ENCODE results near the gene RBMS3. TPM values are rescaled to one million over a fixed set of nuclear protein-coding genes. Genes with fewer than 3 reads are reported as not detected.

Gene RBMS3
- total RNA-seq, 1 experiment from 2014 or later, result 7.4 TPM

GRCh38 chr3:29940759-29941323, 660.0 kb downstream of the RBMS3 start:
- Mint-ChIP-seq H3K27ac (ENCODE audit: unreplicated experiment) (no peak overlapping the region), H3K36me3 (ENCODE audit: insufficient read depth, unreplicated experiment) (peaks cover 8% of the 10 kb centered on the region), H3K9me3 (ENCODE audit: unreplicated experiment) (no peaks in the 10 kb centered on the region), H3K27me3 (ENCODE audit: insufficient read depth, unreplicated experiment) (peaks cover 4% of the 10 kb centered on the region), H3K4me1 (ENCODE audit: low read depth, unreplicated experiment) (peaks cover 22% of the 10 kb centered on the region), H3K4me3 (ENCODE audit: unreplicated experiment) (no peak overlapping the region)
- Histone ChIP-seq H3K4me3 (ENCODE audit: low read depth, low read length) (no peak overlapping the region), H3K27me3 (replicated peaks; ENCODE audit: control insufficient read depth, insufficient read depth, low read length) (no peaks in the 10 kb centered on the region), H3K9me3 (no peaks in the 10 kb centered on the region), H3K36me3 (ENCODE audit: control insufficient read depth, insufficient read depth, low read length) (no peaks in the 10 kb centered on the region), H3K4me1 (peaks cover 3% of the 10 kb centered on the region; the same call in 1 of the 2 replicates)
- CTCF ChIA-PET, result no interaction called here
- BruUV-seq (replicated peaks), result no TSS peak
- TF ChIP-seq CTCF (IDR thresholded peaks at IDR 0.05; ENCODE audit: insufficient read depth in 1 of 2, low read depth in 1 of 2, low read length in 1 of 2, severe bottlenecking in 1 of 2, unreplicated experiment in 1 of 2), result no peak
- intact Hi-C loops (cut with micrococcal nuclease; ENCODE audit: unreplicated experiment), result no loop called here
- POLR2A ChIA-PET, result no interaction called here
- peak in 1 of 2 experiments; percentile 6 for DNase-seq

DNA sequence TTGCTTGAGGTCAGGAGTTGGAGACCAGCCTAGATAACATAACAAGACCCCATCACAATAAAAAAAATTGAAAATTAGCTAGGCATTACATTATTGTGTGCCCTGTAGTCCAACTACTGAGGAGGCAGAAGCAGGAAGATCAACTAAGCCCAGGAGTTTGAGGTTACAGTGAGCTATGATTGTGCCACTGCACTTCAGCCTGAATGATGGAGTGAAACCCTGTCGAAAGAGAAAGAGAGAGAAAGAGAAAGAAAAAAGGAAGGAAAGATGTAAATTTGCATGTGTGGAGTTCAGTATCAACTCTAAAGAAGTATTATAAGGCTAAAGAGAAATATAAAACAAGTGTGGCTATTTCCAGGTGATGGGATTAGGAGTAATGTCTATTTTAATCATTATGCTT, 661.4 kb downstream of the RBMS3 start:
- no peaks in the 10 kb centered on the region for H3K9me3 Mint-ChIP-seq (ENCODE audit: unreplicated experiment)
- intact Hi-C loops (cut with micrococcal nuclease; ENCODE audit: unreplicated experiment), result no loop called here
- Histone ChIP-seq H3K27me3 (replicated peaks; ENCODE audit: control insufficient read depth, insufficient read depth, low read length) (no peaks in the 10 kb centered on the region), H3K9me3 (no peaks in the 10 kb centered on the region), H3K36me3 (ENCODE audit: control insufficient read depth, insufficient read depth, low read length) (no peaks in the 10 kb centered on the region), H3K4me3 (ENCODE audit: low read depth, low read length) (no peak overlapping the region), H3K4me1 (peaks cover 3% of the 10 kb centered on the region; the same call in 1 of the 2 replicates)
- no peak for TF ChIP-seq CTCF (IDR thresholded peaks at IDR 0.05; ENCODE audit: insufficient read depth in 1 of 2, low read depth in 1 of 2, low read length in 1 of 2, severe bottlenecking in 1 of 2, unreplicated experiment in 1 of 2)
- H3K4me1 Mint-ChIP-seq (ENCODE audit: low read depth, unreplicated experiment), result peaks cover 22% of the 10 kb centered on the region
- no peak overlapping the region for H3K4me3 Mint-ChIP-seq (ENCODE audit: unreplicated experiment)
- DNase-seq, result no peak
- CTCF ChIA-PET, result no interaction called here
- H3K36me3 Mint-ChIP-seq (ENCODE audit: insufficient read depth, unreplicated experiment), result peaks cover 8% of the 10 kb centered on the region
- POLR2A ChIA-PET, result no interaction called here
- no peak overlapping the region for H3K27ac Mint-ChIP-seq (ENCODE audit: unreplicated experiment)
- peaks cover 6% of the 10 kb centered on the region for H3K27me3 Mint-ChIP-seq (ENCODE audit: insufficient read depth, unreplicated experiment)
- no TSS peak for BruUV-seq (replicated peaks)

DNA sequence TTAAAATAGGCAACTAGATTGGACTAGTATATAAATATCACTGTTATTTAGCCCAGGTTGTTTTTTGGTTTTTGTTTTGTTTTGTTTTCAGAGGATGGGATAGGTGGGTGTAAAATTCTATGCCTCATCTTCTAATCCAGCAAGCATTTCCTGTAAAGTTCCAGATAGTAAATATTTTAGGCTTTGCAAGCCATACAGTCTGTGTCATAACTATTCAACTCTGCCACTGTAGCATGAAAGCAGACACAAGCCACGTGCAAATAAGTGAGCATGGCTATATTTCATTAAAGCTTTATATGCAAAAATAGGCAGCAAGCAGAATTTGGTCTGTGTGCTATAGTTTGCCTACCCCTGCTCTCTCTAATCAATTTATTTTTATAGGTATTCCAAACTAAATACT, 668.3 kb downstream of the RBMS3 start:
- Mint-ChIP-seq H3K36me3 (ENCODE audit: insufficient read depth, unreplicated experiment) (no peaks in the 10 kb centered on the region), H3K27me3 (ENCODE audit: insufficient read depth, unreplicated experiment) (peaks cover 5% of the 10 kb centered on the region), H3K4me3 (ENCODE audit: unreplicated experiment) (no peak overlapping the region), H3K27ac (ENCODE audit: unreplicated experiment) (no peak overlapping the region), H3K9me3 (ENCODE audit: unreplicated experiment) (no peaks in the 10 kb centered on the region), H3K4me1 (ENCODE audit: low read depth, unreplicated experiment) (no peaks in the 10 kb centered on the region)
- CTCF ChIA-PET, result no interaction called here
- Histone ChIP-seq H3K4me3 (ENCODE audit: low read depth, low read length) (no peak overlapping the region), H3K36me3 (ENCODE audit: control insufficient read depth, insufficient read depth, low read length) (no peaks in the 10 kb centered on the region), H3K9me3 (no peaks in the 10 kb centered on the region), H3K4me1 (no peaks in the 10 kb centered on the region), H3K27me3 (replicated peaks; ENCODE audit: control insufficient read depth, insufficient read depth, low read length) (peaks cover 4% of the 10 kb centered on the region)
- intact Hi-C loops (cut with micrococcal nuclease; ENCODE audit: unreplicated experiment), result no loop called here
- TF ChIP-seq CTCF (IDR thresholded peaks at IDR 0.05; ENCODE audit: insufficient read depth in 1 of 2, low read depth in 1 of 2, low read length in 1 of 2, severe bottlenecking in 1 of 2, unreplicated experiment in 1 of 2), result no peak
- POLR2A ChIA-PET, result interaction anchor here (0.6 kb wide), 1 partner anchor 179 kb away, joined by 5 read pairs; no protein-coding TSS in a partner anchor
- no TSS peak for BruUV-seq (replicated peaks)
- no peak for DNase-seq

Measured in Caco-2 (cell line).